SHP77 (cell line): ENCODE measurements around the gene RBBP7.
A peak's percentile ranks its signal among the peaks of the same experiment; 100 is the strongest.

Source experiments
- DNase-seq, 2 experiments: peaks; one replicate each; lab custom pipeline; 2025; lab: John Stamatoyannopoulos, UW

The RBBP7 gene

GRCh38 chrX:16826207-16826606, 44.0 kb downstream of the RBBP7 start:
- DNase-seq = peak; percentile 1 to 17

GRCh38 chrX:16825264-16826035, 44.7 kb downstream of the RBBP7 start:
- no peak for DNase-seq

GRCh38 chrX:16822723-16823122, 47.4 kb downstream of the RBBP7 start:
- no peak for DNase-seq

GRCh38 chrX:16819634-16820033, 50.5 kb downstream of the RBBP7 start:
- DNase-seq = no peak

- DNase-seq = no peak
Measured at GRCh38 chrX:16814597-16814996, 55.6 kb downstream of the RBBP7 start.

- DNase-seq = no peak
Measured at GRCh38 chrX:16807976-16808542, 62.1 kb downstream of the RBBP7 start.

GRCh38 chrX:16807548-16807947, 62.6 kb downstream of the RBBP7 start:
- no peak for DNase-seq

GRCh38 chrX:16804923-16805464, 65.2 kb downstream of the RBBP7 start:
- no peak for DNase-seq

GRCh38 chrX:16797841-16798240, 72.3 kb downstream of the RBBP7 start:
- no peak for DNase-seq

GRCh38 chrX:16797358-16797757, 72.8 kb downstream of the RBBP7 start:
- DNase-seq = no peak

- no peak for DNase-seq
Measured at GRCh38 chrX:16796298-16796697, 73.9 kb downstream of the RBBP7 start.
